ENCODE measurements around the gene STRBP. TPM values are rescaled to one million over a fixed set of nuclear protein-coding genes. Genes with fewer than 3 reads are reported as not detected.

The STRBP gene
- total and polyA plus RNA-seq, 2 donors: 41.8 to 48.4 TPM

DNA sequence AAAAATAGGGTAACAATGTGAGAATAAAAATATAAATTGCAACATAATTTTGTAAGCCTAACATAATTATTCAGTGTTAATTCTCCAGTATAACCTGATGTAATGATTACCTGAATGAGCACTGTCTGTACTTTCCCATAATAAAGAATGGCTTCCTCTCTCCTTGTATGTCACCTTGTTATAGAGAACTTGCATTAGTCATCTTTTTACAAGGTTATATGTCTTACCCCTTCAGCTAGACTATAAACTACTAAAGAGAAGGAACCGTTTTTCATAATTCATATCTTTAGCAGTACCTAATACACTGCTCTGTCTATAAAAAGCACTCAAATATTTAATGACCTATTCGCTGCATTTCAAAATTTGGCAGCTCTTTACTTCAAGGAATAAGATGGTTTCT is 19.8 kb downstream of the STRBP start:
- Histone ChIP-seq H3K36me3 (ENCODE audit: control insufficient read depth in 2 of 2, insufficient read depth in 2 of 2, low read length in 1 of 2) (no peaks in the 10 kb centered on the region), H3K27me3 (ENCODE audit: control insufficient read depth in 2 of 2, insufficient read depth in 1 of 2, low read length in 1 of 2) (no peaks in the 10 kb centered on the region), H3K4me1 (ENCODE audit: control insufficient read depth in 2 of 2, insufficient read depth in 2 of 2, low read length in 2 of 2) (no peaks in the 10 kb centered on the region), H3K27ac (ENCODE audit: low read depth in 1 of 2, low read length in 1 of 2) (no peak overlapping the region), H3K4me3 (ENCODE audit: low read length in 2 of 2) (no peak overlapping the region), H3K9me3 (ENCODE audit: control insufficient read depth in 2 of 2, insufficient read depth in 1 of 2, low read length in 1 of 2) (no peaks in the 10 kb centered on the region)
- no peak for DNase-seq (ENCODE audit: low read depth in 6 of 9, low spot score in 9 of 9)
- 96% methylated on average over 2 of the region's 2 CpGs for WGBS

GRCh38 chr9:123246534-123246933 is 21.9 kb downstream of the STRBP start:
- Histone ChIP-seq H3K9me3 (ENCODE audit: control insufficient read depth in 2 of 2, insufficient read depth in 1 of 2, low read length in 1 of 2) (no peaks in the 10 kb centered on the region), H3K27ac (ENCODE audit: low read depth in 1 of 2, low read length in 1 of 2) (no peak overlapping the region), H3K36me3 (ENCODE audit: control insufficient read depth in 2 of 2, insufficient read depth in 2 of 2, low read length in 1 of 2) (no peaks in the 10 kb centered on the region), H3K27me3 (ENCODE audit: control insufficient read depth in 2 of 2, insufficient read depth in 1 of 2, low read length in 1 of 2) (no peaks in the 10 kb centered on the region), H3K4me3 (ENCODE audit: low read length in 2 of 2) (no peak overlapping the region), H3K4me1 (ENCODE audit: control insufficient read depth in 2 of 2, insufficient read depth in 2 of 2, low read length in 2 of 2) (no peaks in the 10 kb centered on the region)
- no peak for DNase-seq (ENCODE audit: low read depth in 6 of 9, low spot score in 9 of 9)

- H3K36me3 ChIP-seq (ENCODE audit: control insufficient read depth in 2 of 2, insufficient read depth in 2 of 2, low read length in 1 of 2): no peaks in the 10 kb centered on the region
- no peak overlapping the region for H3K27ac ChIP-seq (ENCODE audit: low read depth in 1 of 2, low read length in 1 of 2)
- no peaks in the 10 kb centered on the region for H3K9me3 ChIP-seq (ENCODE audit: control insufficient read depth in 2 of 2, insufficient read depth in 1 of 2, low read length in 1 of 2)
- no peak for DNase-seq (ENCODE audit: low read depth in 6 of 9, low spot score in 9 of 9)
- no peaks in the 10 kb centered on the region for H3K27me3 ChIP-seq (ENCODE audit: control insufficient read depth in 2 of 2, insufficient read depth in 1 of 2, low read length in 1 of 2)
- WGBS: 100% methylated on average over 1 of the region's 1 CpG
- H3K4me1 ChIP-seq (ENCODE audit: control insufficient read depth in 2 of 2, insufficient read depth in 2 of 2, low read length in 2 of 2): no peaks in the 10 kb centered on the region
- no peak overlapping the region for H3K4me3 ChIP-seq (ENCODE audit: low read length in 2 of 2)
Observed at GRCh38 chr9:123239726-123240125, 28.7 kb downstream of the STRBP start.

DNA sequence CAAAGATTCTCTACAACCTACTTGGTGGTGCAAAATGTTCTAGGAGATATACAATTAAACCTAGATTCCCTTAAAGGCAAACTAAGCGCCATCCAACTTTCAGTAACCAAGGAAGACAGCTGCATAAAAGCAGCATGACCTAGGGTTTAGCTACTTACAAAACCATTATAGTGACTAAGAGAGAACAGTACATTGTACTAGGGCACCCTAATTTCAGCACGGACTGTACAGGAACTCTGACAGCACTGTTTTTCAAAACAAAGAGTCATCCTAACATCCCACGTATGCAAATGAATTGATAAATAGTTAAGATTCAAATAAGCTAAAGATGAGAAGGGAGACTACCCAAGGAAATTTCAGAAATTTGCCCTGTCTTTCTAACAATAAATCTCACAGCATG is 30.0 kb downstream of the STRBP start:
- no peak overlapping the region for H3K4me3 ChIP-seq (ENCODE audit: low read length in 2 of 2)
- no peaks in the 10 kb centered on the region for H3K4me1 ChIP-seq (ENCODE audit: control insufficient read depth in 2 of 2, insufficient read depth in 2 of 2, low read length in 2 of 2)
- no peaks in the 10 kb centered on the region for H3K27me3 ChIP-seq (ENCODE audit: control insufficient read depth in 2 of 2, insufficient read depth in 1 of 2, low read length in 1 of 2)
- H3K27ac ChIP-seq (ENCODE audit: low read depth in 1 of 2, low read length in 1 of 2): no peak overlapping the region
- no peaks in the 10 kb centered on the region for H3K9me3 ChIP-seq (ENCODE audit: control insufficient read depth in 2 of 2, insufficient read depth in 1 of 2, low read length in 1 of 2)
- DNase-seq (ENCODE audit: low read depth in 6 of 9, low spot score in 9 of 9): no peak
- WGBS: 95% methylated on average over 3 of the region's 3 CpGs
- H3K36me3 ChIP-seq (ENCODE audit: control insufficient read depth in 2 of 2, insufficient read depth in 2 of 2, low read length in 1 of 2): no peaks in the 10 kb centered on the region

GRCh38 chr9:123237220-123237619 is 31.2 kb downstream of the STRBP start:
- H3K27me3 ChIP-seq (ENCODE audit: control insufficient read depth in 2 of 2, insufficient read depth in 1 of 2, low read length in 1 of 2): no peaks in the 10 kb centered on the region
- WGBS: 94% methylated on average over 2 of the region's 2 CpGs
- DNase-seq (ENCODE audit: low read depth in 6 of 9, low spot score in 9 of 9): no peak
- no peaks in the 10 kb centered on the region for H3K4me1 ChIP-seq (ENCODE audit: control insufficient read depth in 2 of 2, insufficient read depth in 2 of 2, low read length in 2 of 2)
- no peaks in the 10 kb centered on the region for H3K36me3 ChIP-seq (ENCODE audit: control insufficient read depth in 2 of 2, insufficient read depth in 2 of 2, low read length in 1 of 2)
- no peak overlapping the region for H3K4me3 ChIP-seq (ENCODE audit: low read length in 2 of 2)
- no peaks in the 10 kb centered on the region for H3K9me3 ChIP-seq (ENCODE audit: control insufficient read depth in 2 of 2, insufficient read depth in 1 of 2, low read length in 1 of 2)
- no peak overlapping the region for H3K27ac ChIP-seq (ENCODE audit: low read depth in 1 of 2, low read length in 1 of 2)

DNA sequence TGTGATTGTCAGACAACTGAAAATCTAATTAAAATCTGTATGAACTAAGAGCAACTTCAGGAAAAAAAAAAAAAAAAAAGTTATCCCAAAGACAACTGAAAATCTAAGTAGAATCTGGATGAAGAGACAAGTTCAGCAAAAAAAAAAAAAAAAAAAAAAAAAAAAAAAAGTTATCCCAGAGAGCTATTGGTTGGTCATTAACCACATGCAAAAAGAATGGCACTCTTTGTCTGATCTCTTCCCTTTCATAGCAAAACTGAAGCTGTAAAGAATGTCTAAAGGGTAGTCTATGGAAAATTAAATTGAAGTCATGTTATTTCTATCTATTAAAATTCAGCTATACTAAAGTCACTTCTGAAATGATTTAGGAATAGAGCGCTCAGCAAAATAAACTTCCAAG is 32.9 kb downstream of the STRBP start:
- Histone ChIP-seq H3K27ac (ENCODE audit: low read depth in 1 of 2, low read length in 1 of 2) (no peak overlapping the region), H3K9me3 (ENCODE audit: control insufficient read depth in 2 of 2, insufficient read depth in 1 of 2, low read length in 1 of 2) (no peaks in the 10 kb centered on the region), H3K27me3 (ENCODE audit: control insufficient read depth in 2 of 2, insufficient read depth in 1 of 2, low read length in 1 of 2) (no peaks in the 10 kb centered on the region), H3K4me3 (ENCODE audit: low read length in 2 of 2) (no peak overlapping the region), H3K36me3 (ENCODE audit: control insufficient read depth in 2 of 2, insufficient read depth in 2 of 2, low read length in 1 of 2) (no peaks in the 10 kb centered on the region), H3K4me1 (ENCODE audit: control insufficient read depth in 2 of 2, insufficient read depth in 2 of 2, low read length in 2 of 2) (no peaks in the 10 kb centered on the region)
- WGBS: 99% methylated on average over 1 of the region's 1 CpG
- DNase-seq (ENCODE audit: low read depth in 6 of 9, low spot score in 9 of 9): no peak

GRCh38 chr9:123234853-123235252 is 33.5 kb downstream of the STRBP start:
- Histone ChIP-seq H3K9me3 (ENCODE audit: control insufficient read depth in 2 of 2, insufficient read depth in 1 of 2, low read length in 1 of 2) (no peaks in the 10 kb centered on the region), H3K36me3 (ENCODE audit: control insufficient read depth in 2 of 2, insufficient read depth in 2 of 2, low read length in 1 of 2) (no peaks in the 10 kb centered on the region), H3K27ac (ENCODE audit: low read depth in 1 of 2, low read length in 1 of 2) (no peak overlapping the region), H3K4me1 (ENCODE audit: control insufficient read depth in 2 of 2, insufficient read depth in 2 of 2, low read length in 2 of 2) (no peaks in the 10 kb centered on the region), H3K4me3 (ENCODE audit: low read length in 2 of 2) (no peak overlapping the region), H3K27me3 (ENCODE audit: control insufficient read depth in 2 of 2, insufficient read depth in 1 of 2, low read length in 1 of 2) (no peaks in the 10 kb centered on the region)
- WGBS: 80% methylated on average over 3 of the region's 3 CpGs
- DNase-seq (ENCODE audit: low read depth in 6 of 9, low spot score in 9 of 9): no peak

DNA sequence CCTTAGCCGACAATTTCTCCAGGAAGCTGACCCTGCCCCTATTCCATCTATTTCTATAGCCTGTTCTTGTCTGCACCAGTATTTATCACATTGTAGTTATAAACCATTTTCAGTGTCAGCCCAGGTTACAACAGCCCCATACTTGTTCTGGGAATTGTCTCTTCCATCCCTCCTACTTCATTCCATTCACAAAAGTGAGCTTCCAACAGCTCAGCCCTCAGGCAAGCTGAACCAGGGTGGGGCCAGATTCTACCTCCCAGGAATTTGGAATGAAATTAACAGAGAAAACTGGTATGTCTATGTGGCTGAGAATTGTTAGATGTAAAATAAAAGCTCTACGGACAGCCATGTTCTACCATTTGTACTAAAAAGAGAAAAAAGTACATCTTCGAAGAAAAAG is 36.1 kb downstream of the STRBP start:
- Histone ChIP-seq H3K4me1 (ENCODE audit: control insufficient read depth in 2 of 2, insufficient read depth in 2 of 2, low read length in 2 of 2) (no peaks in the 10 kb centered on the region), H3K36me3 (ENCODE audit: control insufficient read depth in 2 of 2, insufficient read depth in 2 of 2, low read length in 1 of 2) (no peaks in the 10 kb centered on the region), H3K9me3 (ENCODE audit: control insufficient read depth in 2 of 2, insufficient read depth in 1 of 2, low read length in 1 of 2) (no peaks in the 10 kb centered on the region), H3K27me3 (ENCODE audit: control insufficient read depth in 2 of 2, insufficient read depth in 1 of 2, low read length in 1 of 2) (no peaks in the 10 kb centered on the region), H3K27ac (ENCODE audit: low read depth in 1 of 2, low read length in 1 of 2) (no peak overlapping the region), H3K4me3 (ENCODE audit: low read length in 2 of 2) (no peak overlapping the region)
- 100% methylated on average over 3 of the region's 3 CpGs for WGBS
- DNase-seq (ENCODE audit: low read depth in 6 of 9, low spot score in 9 of 9): no peak

DNA sequence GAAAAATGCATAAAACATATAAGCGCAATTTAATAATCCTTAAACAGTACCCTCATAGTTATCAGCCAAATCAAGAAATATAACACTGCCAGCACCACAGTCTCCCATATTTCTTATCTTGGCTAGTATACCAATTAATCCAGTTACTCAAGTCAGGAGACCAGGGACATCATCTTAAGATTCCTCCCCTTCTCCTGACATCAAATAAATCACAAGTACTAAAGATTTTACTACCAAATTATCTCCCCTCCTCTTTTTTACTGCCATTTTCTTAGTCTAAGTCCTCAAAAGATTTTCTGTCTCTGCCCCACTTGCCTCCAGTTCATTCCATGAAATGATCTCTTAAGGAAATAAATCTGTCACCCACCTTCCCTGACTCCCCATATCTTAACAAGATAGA is 37.0 kb downstream of the STRBP start:
- WGBS: 95% methylated on average over 1 of the region's 1 CpG
- Histone ChIP-seq H3K36me3 (ENCODE audit: control insufficient read depth in 2 of 2, insufficient read depth in 2 of 2, low read length in 1 of 2) (no peaks in the 10 kb centered on the region), H3K4me3 (ENCODE audit: low read length in 2 of 2) (no peak overlapping the region), H3K27me3 (ENCODE audit: control insufficient read depth in 2 of 2, insufficient read depth in 1 of 2, low read length in 1 of 2) (no peaks in the 10 kb centered on the region), H3K27ac (ENCODE audit: low read depth in 1 of 2, low read length in 1 of 2) (no peak overlapping the region), H3K9me3 (ENCODE audit: control insufficient read depth in 2 of 2, insufficient read depth in 1 of 2, low read length in 1 of 2) (no peaks in the 10 kb centered on the region), H3K4me1 (ENCODE audit: control insufficient read depth in 2 of 2, insufficient read depth in 2 of 2, low read length in 2 of 2) (no peaks in the 10 kb centered on the region)
- DNase-seq (ENCODE audit: low read depth in 6 of 9, low spot score in 9 of 9): no peak

- no peak overlapping the region for H3K4me3 ChIP-seq (ENCODE audit: low read length in 2 of 2)
- H3K27me3 ChIP-seq (ENCODE audit: control insufficient read depth in 2 of 2, insufficient read depth in 1 of 2, low read length in 1 of 2): no peaks in the 10 kb centered on the region
- WGBS: 96% methylated on average over 4 of the region's 4 CpGs
- no peak for DNase-seq (ENCODE audit: low read depth in 6 of 9, low spot score in 9 of 9)
- no peaks in the 10 kb centered on the region for H3K9me3 ChIP-seq (ENCODE audit: control insufficient read depth in 2 of 2, insufficient read depth in 1 of 2, low read length in 1 of 2)
- no peaks in the 10 kb centered on the region for H3K36me3 ChIP-seq (ENCODE audit: control insufficient read depth in 2 of 2, insufficient read depth in 2 of 2, low read length in 1 of 2)
- H3K27ac ChIP-seq (ENCODE audit: low read depth in 1 of 2, low read length in 1 of 2): no peak overlapping the region
- H3K4me1 ChIP-seq (ENCODE audit: control insufficient read depth in 2 of 2, insufficient read depth in 2 of 2, low read length in 2 of 2): peaks cover 0 to 4% of the 10 kb centered on the region in 2 donors
Observed at GRCh38 chr9:123228967-123229366, 39.4 kb downstream of the STRBP start.

Data from thymus (tissue), 11 donors.